Fibroblast of lung (primary cell): ENCODE data around the gene PALLD. TPM values are rescaled to one million over a fixed set of nuclear protein-coding genes. Genes with fewer than 3 reads are reported as not detected.

Experiments
- DNase-seq, 2 donors: peaks; one replicate each; pipeline versions ENCODE4 v3.0.0 to v3.0.0-alpha.2; 2010; ENCODE audit warnings: low read depth in 2 of 2
- H2AFZ ChIP-seq: 2 replicates; pipeline ENCODE4 v1.5.1; 2012; ENCODE audit warnings: low read length, control low read depth, inconsistent platforms
- H3K27ac ChIP-seq: 2 replicates; pipeline ENCODE4 v1.5.1; 2011; ENCODE audit warnings: low read length, control low read depth; ENCODE audit not compliant: insufficient read depth
- H3K27me3 ChIP-seq: 2 replicates; pipeline ENCODE4 v1.5.1; 2011; ENCODE audit warnings: mild to moderate bottlenecking, low read length; ENCODE audit not compliant: control insufficient read depth, insufficient read depth
- H3K36me3 ChIP-seq: 2 replicates; pipeline ENCODE4 v1.5.1; 2011; ENCODE audit warnings: low read length; ENCODE audit not compliant: control insufficient read depth, insufficient read depth
- H3K4me1 ChIP-seq: 2 replicates; pipeline ENCODE4 v1.5.1; 2011; ENCODE audit warnings: low read length; ENCODE audit not compliant: control insufficient read depth, insufficient read depth; ENCODE audit errors: extremely low read depth
- H3K4me2 ChIP-seq: 2 replicates; pipeline ENCODE4 v1.5.1; 2011; ENCODE audit warnings: low read length, control low read depth; ENCODE audit not compliant: insufficient read depth; ENCODE audit errors: extremely low read depth
- H3K4me3 ChIP-seq, 4 experiments: fragments of 200-600 bp in 1 of 4; sonication (generic) in 1 of 4; replicated peaks in 1 of 4; 2 replicates each; pipeline ENCODE4 v1.5.1; 2011 to 2016; ENCODE audit warnings: low read length in 4 of 4, low read depth in 3 of 4, mild to moderate bottlenecking in 3 of 4, control low read depth in 2 of 4, inconsistent platforms in 1 of 4, mixed read lengths in 1 of 4; ENCODE audit not compliant: insufficient read depth in 1 of 4; ENCODE audit errors: control extremely low read depth in 1 of 4
- H3K79me2 ChIP-seq: 2 replicates; pipeline ENCODE4 v1.5.1; 2012; ENCODE audit warnings: mild to moderate bottlenecking, low read length, inconsistent platforms; ENCODE audit not compliant: control insufficient read depth, insufficient read depth
- H3K9ac ChIP-seq: 2 replicates; pipeline ENCODE4 v1.5.1; 2011; ENCODE audit warnings: mild to moderate bottlenecking, low read length, control low read depth; ENCODE audit not compliant: insufficient read depth
- H3K9me3 ChIP-seq: 2 replicates; pipeline ENCODE4 v1.5.1; 2012; ENCODE audit warnings: low read depth, low read length; ENCODE audit not compliant: control insufficient read depth, insufficient read depth
- H4K20me1 ChIP-seq: 2 replicates; pipeline ENCODE4 v1.5.1; 2011; ENCODE audit warnings: low read length; ENCODE audit not compliant: control insufficient read depth, insufficient read depth; ENCODE audit errors: extremely low read depth
- CTCF ChIP-seq, 2 donors: IDR thresholded peaks in 1 of 2; conservative IDR thresholded peaks in 1 of 2; 1 replicate in 1 of 2; 2 replicates in 1 of 2; pipeline ENCODE4 v1.5.1; 2011 to 2012; ENCODE audit warnings: low read length in 2 of 2, control low read depth in 1 of 2, inconsistent platforms in 1 of 2, low read depth in 1 of 2, mild to moderate bottlenecking in 1 of 2
- EZH2 ChIP-seq: IDR thresholded peaks from 2 replicates; pipeline ENCODE4 v1.5.1; 2012; ENCODE audit warnings: low read length, control low read depth, mild to moderate bottlenecking; ENCODE audit errors: missing control alignments
- polyA plus RNA-seq, 2 donors: library from polyadenylated mRNA; depleted of rRNA in 1 of 2; stranded (reverse) in 1 of 2; unstranded in 1 of 2; fragments of >200 nt; gene quantifications; 2 replicates each; pipeline ENCODE4 v1.2.1, GENCODE V29; 2011 to 2012; ENCODE audit warnings: missing spikeins in 1 of 2
- total RNA-seq: library from RNA; depleted of rRNA; stranded (reverse); fragments of >200 nt; gene quantifications from 2 replicates; pipeline ENCODE4 v1.2.1, GENCODE V29; 2014

Gene PALLD
- total and polyA plus RNA-seq, 2 donors (not counting 1 experiment from before 2014, with no cell fraction given) = 200 to 205 TPM

DNA sequence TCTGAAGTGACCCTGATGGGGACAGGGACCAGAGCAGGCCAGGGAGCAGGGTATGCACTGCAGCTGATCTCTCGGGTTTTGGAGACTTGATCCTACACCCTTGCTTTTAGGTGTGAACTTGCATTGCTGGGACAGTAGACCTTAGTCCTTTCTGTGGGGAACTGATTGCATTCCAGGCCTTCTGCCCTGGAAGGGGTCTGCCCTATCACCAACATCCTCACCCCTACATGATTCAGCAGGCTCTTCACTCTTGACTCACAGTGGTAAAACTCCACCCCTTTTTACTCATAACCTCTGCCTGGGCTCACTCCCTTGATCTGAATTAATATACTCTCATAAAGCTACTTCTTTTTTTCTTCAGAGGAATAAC, 10.0 kb upstream of the PALLD start:
- Histone ChIP-seq H3K27ac (peak overlapping the region; percentile 70), H3K9me3 (no peaks in the 10 kb centered on the region), H3K4me2 (peak overlapping the region; percentile 64), H3K27me3 (no peaks in the 10 kb centered on the region), H2AFZ (peak overlapping the region; percentile 61), H3K9ac (no peak overlapping the region), H4K20me1 (no peaks in the 10 kb centered on the region), H3K4me1 (peaks cover 27% of the 10 kb centered on the region), H3K4me3 (no peak overlapping the region), H3K36me3 (no peaks in the 10 kb centered on the region), H3K79me2 (no peaks in the 10 kb centered on the region)
- TF ChIP-seq CTCF (conservative IDR thresholded peaks at IDR 0.05 in 1 of 2, IDR thresholded peaks at IDR 0.05 in 1 of 2; ENCODE audit: low read depth in 1 of 2, low read length in 2 of 2) (no peak), EZH2 (no peak)
- DNase-seq = peak; percentile 50 to 84

DNA sequence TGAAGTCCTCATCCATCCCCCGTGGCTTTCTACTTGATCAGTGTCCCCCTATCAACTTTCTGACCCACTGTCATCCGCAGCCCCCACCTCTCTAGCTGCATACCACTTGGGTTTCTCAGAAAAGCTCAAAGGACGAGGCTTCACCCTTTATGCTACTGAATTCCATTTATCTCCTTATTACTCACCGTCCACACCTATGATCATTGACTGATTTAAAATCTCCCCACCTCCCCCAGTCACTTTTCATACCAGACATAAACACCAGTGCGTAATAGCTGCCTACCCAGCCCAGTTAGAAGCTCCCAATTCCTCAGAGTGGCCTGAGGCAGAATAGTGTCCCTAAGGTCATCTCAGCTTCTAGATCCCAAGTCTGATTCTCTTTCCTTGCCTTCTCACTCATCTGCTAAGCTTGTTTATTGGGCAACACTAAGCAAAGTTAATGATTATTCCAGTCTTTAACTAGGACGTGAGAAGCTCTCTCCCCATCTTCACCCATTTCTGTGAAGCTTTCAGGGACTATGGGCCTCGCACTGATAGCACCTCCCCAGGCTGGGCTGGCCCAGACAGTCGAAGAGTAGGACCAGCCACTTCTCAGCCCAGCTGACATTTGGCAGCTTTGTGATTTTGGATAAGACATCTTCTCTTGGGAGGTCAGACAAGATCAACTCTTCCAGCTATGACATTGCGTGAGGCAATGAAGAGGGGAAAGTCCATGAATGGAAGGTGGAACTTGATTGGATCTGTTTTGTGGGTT, 9.4 kb upstream of the PALLD start:
- peak overlapping the region; percentile 64 for H3K4me2 ChIP-seq
- no peaks in the 10 kb centered on the region for H4K20me1 ChIP-seq
- DNase-seq = peak in 1 of 2 donors; percentile 68
- H3K27me3 ChIP-seq = no peaks in the 10 kb centered on the region
- H3K4me3 ChIP-seq = no peak overlapping the region
- no peak overlapping the region for H3K9ac ChIP-seq
- no peaks in the 10 kb centered on the region for H3K9me3 ChIP-seq
- H3K79me2 ChIP-seq = no peaks in the 10 kb centered on the region
- no peaks in the 10 kb centered on the region for H3K36me3 ChIP-seq
- peaks cover 23% of the 10 kb centered on the region for H3K4me1 ChIP-seq
- peak overlapping the region; percentile 70 for H3K27ac ChIP-seq
- peak overlapping the region; percentile 61 for H2AFZ ChIP-seq
- TF ChIP-seq CTCF (conservative IDR thresholded peaks at IDR 0.05 in 1 of 2, IDR thresholded peaks at IDR 0.05 in 1 of 2; ENCODE audit: low read depth in 1 of 2, low read length in 2 of 2) (no peak), EZH2 (no peak)

DNA sequence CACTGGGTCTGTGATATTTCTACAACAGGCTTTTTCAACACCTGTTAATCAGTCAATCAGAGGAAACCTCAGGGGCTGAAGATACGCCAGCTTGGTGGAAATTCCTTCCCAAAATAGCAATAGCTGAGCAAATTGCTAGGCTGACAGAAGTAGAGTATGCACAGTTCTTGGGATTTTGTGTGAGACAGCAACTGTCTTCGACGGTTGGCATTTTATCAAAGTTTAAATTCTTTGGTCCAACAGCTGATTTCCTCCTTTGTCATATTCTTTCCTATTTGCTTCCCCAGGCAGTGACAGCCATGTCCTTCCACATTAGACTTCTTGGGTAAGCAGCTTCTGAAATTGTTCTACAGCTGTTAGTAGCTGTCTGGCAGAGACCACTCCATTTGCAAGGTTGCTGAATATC, 8.0 kb upstream of the PALLD start:
- no peak overlapping the region for H2AFZ ChIP-seq
- H3K4me3 ChIP-seq = no peak overlapping the region
- no peaks in the 10 kb centered on the region for H3K79me2 ChIP-seq
- H3K4me2 ChIP-seq = no peak overlapping the region
- DNase-seq = no peak
- H4K20me1 ChIP-seq = no peaks in the 10 kb centered on the region
- H3K27ac ChIP-seq = no peak overlapping the region
- no peak overlapping the region for H3K9ac ChIP-seq
- no peaks in the 10 kb centered on the region for H3K9me3 ChIP-seq
- no peaks in the 10 kb centered on the region for H3K27me3 ChIP-seq
- H3K4me1 ChIP-seq = peaks cover 18% of the 10 kb centered on the region
- TF ChIP-seq CTCF (conservative IDR thresholded peaks at IDR 0.05 in 1 of 2, IDR thresholded peaks at IDR 0.05 in 1 of 2; ENCODE audit: low read depth in 1 of 2, low read length in 2 of 2) = no peak
- no peak for TF ChIP-seq EZH2
- no peaks in the 10 kb centered on the region for H3K36me3 ChIP-seq
